HG03159 (cell line): Measurements from ENCODE around the gene ANAPC2.
A peak's percentile ranks its signal among the peaks of the same experiment; 100 is the strongest.

Experiments
- ATAC-seq: cut with Tn5 transposase; IDR thresholded peaks from one replicate; pipeline ENCODE4 v1.9.1; 2021; ENCODE audit warnings: mild to moderate bottlenecking, moderate library complexity; ENCODE audit not compliant: unreplicated experiment

The ANAPC2 gene

GRCh38 chr9:137188490-137189296 lies at the start of gene ANAPC2, which contains the start of gene SSNA1:
Gene ANAPC2, minus strand, starts transcription at chr9:137188560. Its CDS starts 28 bp downstream, at chr9:137188532.
Gene SSNA1, plus strand, starts transcription at chr9:137188676. Its CDS starts 51 bp downstream, at chr9:137188727.
- peak; percentile 74 for ATAC-seq

- no peak for ATAC-seq
Observed at GRCh38 chr9:137236936-137237421, 48.6 kb upstream of the ANAPC2 start.

- peak; percentile 18 for ATAC-seq
Observed at GRCh38 chr9:137236238-137236935, 48.0 kb upstream of the ANAPC2 start.

GRCh38 chr9:137235424-137236237 lies 47.3 kb upstream of the ANAPC2 start:
- no peak for ATAC-seq

- no peak for ATAC-seq
Observed at GRCh38 chr9:137234758-137235423, 46.5 kb upstream of the ANAPC2 start.

GRCh38 chr9:137234055-137234697 lies 45.8 kb upstream of the ANAPC2 start:
- no peak for ATAC-seq

- no peak for ATAC-seq
Observed at GRCh38 chr9:137233143-137233980, 45.0 kb upstream of the ANAPC2 start.

- ATAC-seq: no peak
Observed at GRCh38 chr9:137232510-137232909, 44.1 kb upstream of the ANAPC2 start.

- no peak for ATAC-seq
Observed at GRCh38 chr9:137232101-137232500, 43.7 kb upstream of the ANAPC2 start.

- ATAC-seq: no peak
Observed at GRCh38 chr9:137231372-137232039, 43.1 kb upstream of the ANAPC2 start.

- ATAC-seq: no peak
Observed at GRCh38 chr9:137230705-137231371, 42.5 kb upstream of the ANAPC2 start, which contains the start of gene SLC34A3. Gene SLC34A3, plus strand, starts transcription at chr9:137230901. Its CDS starts 802 bp downstream, at chr9:137231703.

GRCh38 chr9:137229903-137230704 lies 41.7 kb upstream of the ANAPC2 start:
- no peak for ATAC-seq

- no peak for ATAC-seq
Observed at GRCh38 chr9:137228968-137229896, 40.9 kb upstream of the ANAPC2 start.

- no peak for ATAC-seq
Observed at GRCh38 chr9:137228506-137228967, 40.2 kb upstream of the ANAPC2 start.

GRCh38 chr9:137227853-137228505 lies 39.6 kb upstream of the ANAPC2 start:
- no peak for ATAC-seq
